HFFc6 (cell line): ENCODE measurements around the gene STOX2. TPM values are rescaled to one million over a fixed set of nuclear protein-coding genes. Genes with fewer than 3 reads are reported as not detected.
A peak's percentile ranks its signal among the peaks of the same experiment; 100 is the strongest.

Source experiments
- DNase-seq: peaks from one replicate; pipeline ENCODE4 v3.0.0-alpha.2; 2018
- H3K27ac Mint-ChIP-seq: 2 replicates; pipeline ENCODE4 v1.8.0; 2020; ENCODE audit warnings: mild to moderate bottlenecking, mixed read lengths
- H3K27me3 Mint-ChIP-seq: 2 replicates; pipeline ENCODE4 v1.8.0; 2021; ENCODE audit warnings: mild to moderate bottlenecking, moderate library complexity, mixed read lengths; ENCODE audit not compliant: insufficient read depth
- H3K36me3 Mint-ChIP-seq: 2 replicates; pipeline ENCODE4 v1.8.0; 2021; ENCODE audit warnings: low read depth, mixed read lengths
- H3K4me1 Mint-ChIP-seq: 2 replicates; pipeline ENCODE4 v1.8.0; 2020; ENCODE audit warnings: low read depth, mixed read lengths
- H3K4me3 Mint-ChIP-seq: 2 replicates; pipeline ENCODE4 v1.8.0; 2020; ENCODE audit warnings: mild to moderate bottlenecking, moderate library complexity, mixed read lengths
- H3K9me3 Mint-ChIP-seq: 2 replicates; pipeline ENCODE4 v1.8.0; 2020; ENCODE audit warnings: mild to moderate bottlenecking, mixed read lengths
- total RNA-seq, 6 experiments: library from RNA; stranded (reverse); fragmentation: NEBNext Ultra II Directional; extraction: Animal tissue kit (Norgen Biotek cat#: 25700); gene quantifications; 2 replicates in 1 of 6; 3 replicates in 5 of 6; pipeline ENCODE4 v1.2.3, GENCODE V29; 2021
- TF ChIP-seq, protein P1 (sequence below): fragments of 200-600 bp; sonication (generic); IDR thresholded peaks from 2 replicates; pipeline ENCODE4 v1.5.0; 2021; ENCODE audit warnings: antibody characterized with exemption, mild to moderate bottlenecking

STOX2 gene
- total RNA-seq, 6 experiments from 2014 or later = 0.07 to 0.17 TPM; not detected in 4

DNA sequence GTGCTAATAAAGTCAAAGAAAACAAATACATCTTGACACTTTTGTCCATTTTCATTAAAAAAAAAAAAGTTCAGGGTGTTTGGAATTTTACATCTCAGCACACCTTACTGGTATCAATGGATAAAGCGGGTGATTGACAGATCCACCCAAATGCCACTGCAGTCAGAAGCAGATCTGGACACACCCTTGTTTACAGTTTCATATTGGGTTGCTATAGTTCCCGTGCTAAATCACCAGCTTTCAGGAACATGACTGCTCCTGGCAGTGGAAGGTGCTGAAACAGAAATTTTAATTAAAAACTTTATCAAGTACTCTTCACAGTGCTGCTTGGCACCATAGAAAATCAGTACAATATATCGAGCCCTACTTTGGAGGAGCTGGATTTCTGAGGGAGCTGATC lies 116.3 kb downstream of the STOX2 start:
- H3K27me3 Mint-ChIP-seq = no peaks in the 10 kb centered on the region
- H3K4me1 Mint-ChIP-seq = no peaks in the 10 kb centered on the region
- H3K9me3 Mint-ChIP-seq = peaks cover 3% of the 10 kb centered on the region; the same call in 1 of the 2 replicates
- H3K4me3 Mint-ChIP-seq = no peak overlapping the region
- DNase-seq = no peak
- TF ChIP-seq, protein P1, sequence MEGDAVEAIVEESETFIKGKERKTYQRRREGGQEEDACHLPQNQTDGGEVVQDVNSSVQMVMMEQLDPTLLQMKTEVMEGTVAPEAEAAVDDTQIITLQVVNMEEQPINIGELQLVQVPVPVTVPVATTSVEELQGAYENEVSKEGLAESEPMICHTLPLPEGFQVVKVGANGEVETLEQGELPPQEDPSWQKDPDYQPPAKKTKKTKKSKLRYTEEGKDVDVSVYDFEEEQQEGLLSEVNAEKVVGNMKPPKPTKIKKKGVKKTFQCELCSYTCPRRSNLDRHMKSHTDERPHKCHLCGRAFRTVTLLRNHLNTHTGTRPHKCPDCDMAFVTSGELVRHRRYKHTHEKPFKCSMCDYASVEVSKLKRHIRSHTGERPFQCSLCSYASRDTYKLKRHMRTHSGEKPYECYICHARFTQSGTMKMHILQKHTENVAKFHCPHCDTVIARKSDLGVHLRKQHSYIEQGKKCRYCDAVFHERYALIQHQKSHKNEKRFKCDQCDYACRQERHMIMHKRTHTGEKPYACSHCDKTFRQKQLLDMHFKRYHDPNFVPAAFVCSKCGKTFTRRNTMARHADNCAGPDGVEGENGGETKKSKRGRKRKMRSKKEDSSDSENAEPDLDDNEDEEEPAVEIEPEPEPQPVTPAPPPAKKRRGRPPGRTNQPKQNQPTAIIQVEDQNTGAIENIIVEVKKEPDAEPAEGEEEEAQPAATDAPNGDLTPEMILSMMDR = no peak
- no peak overlapping the region for H3K27ac Mint-ChIP-seq
- no peaks in the 10 kb centered on the region for H3K36me3 Mint-ChIP-seq

GRCh38 chr4:184022679-184023383 lies 117.7 kb downstream of the STOX2 start:
- Mint-ChIP-seq H3K4me1 (no peaks in the 10 kb centered on the region), H3K27me3 (no peaks in the 10 kb centered on the region), H3K36me3 (no peaks in the 10 kb centered on the region), H3K27ac (no peak overlapping the region), H3K4me3 (no peak overlapping the region), H3K9me3 (peaks cover 3% of the 10 kb centered on the region; the same call in 1 of the 2 replicates)
- TF ChIP-seq, protein P1 = no peak
- no peak for DNase-seq

- no peak overlapping the region for H3K27ac Mint-ChIP-seq
- no peaks in the 10 kb centered on the region for H3K36me3 Mint-ChIP-seq
- no peak overlapping the region for H3K4me3 Mint-ChIP-seq
- peaks cover 3% of the 10 kb centered on the region; the same call in 1 of the 2 replicates for H3K9me3 Mint-ChIP-seq
- H3K4me1 Mint-ChIP-seq = no peaks in the 10 kb centered on the region; the same call in 1 of the 2 replicates
- TF ChIP-seq, protein P1 = no peak
- H3K27me3 Mint-ChIP-seq = no peaks in the 10 kb centered on the region
- DNase-seq = no peak
These were observed 119.5 kb downstream of the STOX2 start for GRCh38 chr4:184024637-184025036.

GRCh38 chr4:184028561-184029374 lies 123.7 kb downstream of the STOX2 start:
- H3K4me1 Mint-ChIP-seq = no peaks in the 10 kb centered on the region; the same call in 1 of the 2 replicates
- TF ChIP-seq, protein P1 = no peak
- DNase-seq = no peak
- peak overlapping the region; percentile 72; the same call in 1 of the 2 replicates for H3K4me3 Mint-ChIP-seq
- H3K36me3 Mint-ChIP-seq = no peaks in the 10 kb centered on the region
- H3K9me3 Mint-ChIP-seq = peaks cover 22% of the 10 kb centered on the region; the same call in 1 of the 2 replicates
- no peaks in the 10 kb centered on the region; the same call in 1 of the 2 replicates for H3K27me3 Mint-ChIP-seq
- no peak overlapping the region for H3K27ac Mint-ChIP-seq

DNA sequence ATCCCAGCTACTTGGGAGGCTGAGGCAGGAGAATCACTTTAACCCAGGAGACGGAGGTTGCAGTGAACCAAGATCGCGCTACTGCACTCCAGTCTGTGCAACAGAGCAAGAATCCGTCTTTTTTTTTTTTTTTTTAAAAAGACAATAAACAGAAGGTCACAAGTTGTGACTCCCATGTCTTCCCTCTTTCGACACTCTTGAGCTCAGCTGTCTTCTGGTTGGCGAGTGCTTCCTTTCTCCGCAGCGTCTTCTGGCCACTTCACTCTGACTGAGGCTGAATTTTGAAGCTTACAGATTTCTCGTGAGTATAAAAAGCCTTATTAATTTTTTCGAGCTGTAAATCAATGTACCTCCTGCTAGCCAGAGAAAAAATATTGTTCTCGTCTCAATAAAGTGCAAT lies 124.9 kb downstream of the STOX2 start:
- H3K27me3 Mint-ChIP-seq = no peaks in the 10 kb centered on the region; the same call in 1 of the 2 replicates
- no peaks in the 10 kb centered on the region; the same call in 1 of the 2 replicates for H3K4me1 Mint-ChIP-seq
- TF ChIP-seq, protein P1 = no peak
- DNase-seq = no peak
- H3K36me3 Mint-ChIP-seq = no peaks in the 10 kb centered on the region
- peaks cover 31% of the 10 kb centered on the region; the same call in 1 of the 2 replicates for H3K9me3 Mint-ChIP-seq
- no peak overlapping the region for H3K27ac Mint-ChIP-seq
- H3K4me3 Mint-ChIP-seq = no peak overlapping the region
